Activated CD4-positive, alpha-beta memory T cell treated with anti-CD3 and anti-CD28 coated beads, Interleukin-2, amount 10 ng/mL, durations not matched to agents 7 days and 5 days (primary cell): ENCODE measurements around the gene MFGE8. TPM values are rescaled to one million over a fixed set of nuclear protein-coding genes. Genes with fewer than 3 reads are reported as not detected.

ENCODE experiments used
- CTCF ChIA-PET: fragments of 350-600 bp; sonication (Branson Sonifier 250); formaldehyde crosslinking; loops from one replicate; lab custom pipeline; 2021; ENCODE audit warnings: antibody characterized with exemption, inconsistent platforms; lab: Charles Lee
- POLR2A ChIA-PET: fragments of 350-600 bp; sonication (Branson Sonifier 250); formaldehyde crosslinking; loops from one replicate; lab custom pipeline; 2021; ENCODE audit warnings: antibody characterized with exemption; lab: Charles Lee
- DNase-seq: peaks from one replicate; pipeline ENCODE4 v3.0.0-alpha.2; 2020
- H3K27ac Mint-ChIP-seq: one replicate; pipeline ENCODE4 v1.8.0; 2021; ENCODE audit warnings: mild to moderate bottlenecking, mixed read lengths
- H3K27me3 Mint-ChIP-seq: one replicate; pipeline ENCODE4 v1.8.0; 2021; ENCODE audit warnings: mixed read lengths
- H3K36me3 Mint-ChIP-seq: one replicate; pipeline ENCODE4 v1.8.0; 2021; ENCODE audit warnings: low read depth, mixed read lengths
- H3K4me1 Mint-ChIP-seq: one replicate; pipeline ENCODE4 v1.8.0; 2021; ENCODE audit warnings: mixed read lengths
- H3K4me3 Mint-ChIP-seq: one replicate; pipeline ENCODE4 v1.8.0; 2021; ENCODE audit warnings: mild to moderate bottlenecking, mixed read lengths
- H3K9me3 Mint-ChIP-seq: one replicate; pipeline ENCODE4 v1.8.0; 2021; ENCODE audit warnings: mixed read lengths
- total RNA-seq, 2 experiments: library from RNA; stranded (reverse); gene quantifications; one replicate each; pipeline ENCODE4 v1.2.3, GENCODE V29; 2021

MFGE8 gene
- total RNA-seq, 2 experiments from 2014 or later: 46.5 to 51.1 TPM

GRCh38 chr15:88852476-88852875 is 60.7 kb downstream of the MFGE8 start:
- peaks cover 10% of the 10 kb centered on the region for H3K9me3 Mint-ChIP-seq
- peaks cover 4% of the 10 kb centered on the region for H3K36me3 Mint-ChIP-seq
- no peak for DNase-seq
- H3K27me3 Mint-ChIP-seq: no peaks in the 10 kb centered on the region
- H3K4me3 Mint-ChIP-seq: no peak overlapping the region
- H3K27ac Mint-ChIP-seq: no peak overlapping the region
- ChIA-PET POLR2A (no interaction called here), CTCF (no interaction called here)
- H3K4me1 Mint-ChIP-seq: no peaks in the 10 kb centered on the region

- Mint-ChIP-seq H3K27me3 (no peaks in the 10 kb centered on the region), H3K4me3 (no peak overlapping the region), H3K36me3 (peaks cover 1% of the 10 kb centered on the region), H3K9me3 (peaks cover 5% of the 10 kb centered on the region), H3K27ac (no peak overlapping the region), H3K4me1 (peaks cover 3% of the 10 kb centered on the region)
- POLR2A ChIA-PET: no interaction called here
- DNase-seq: no peak
- CTCF ChIA-PET: no interaction called here
Observed at GRCh38 chr15:88849376-88850072, 63.7 kb downstream of the MFGE8 start.

Other genes starting within 250 kb of the MFGE8 start
- gene ACAN, start 109.9 kb downstream of the MFGE8 start, total RNA-seq: not detected
- gene HAPLN3, start 17.8 kb downstream of the MFGE8 start, total RNA-seq: 10 to 100 TPM; 66.9 to 67.5 TPM
- gene ABHD2, start 175.1 kb upstream of the MFGE8 start, total RNA-seq: 10 to 100 TPM; 62.4 to 63.5 TPM